Prostate gland (tissue), 2 donors: ENCODE results near the gene C1QC.

Experiments
- POLR2A ChIP-seq: fragments of 450-650 bp; IDR thresholded peaks from one replicate; pipeline ENCODE4 v1.6.1; 2016; ENCODE audit warnings: antibody characterized with exemption, mild to moderate bottlenecking
- POLR2AphosphoS5 ChIP-seq: sonication (generic); formaldehyde crosslinking; IDR thresholded peaks from one replicate; pipeline ENCODE4 v1.6.1; 2017; ENCODE audit warnings: antibody characterized with exemption
- TF ChIP-seq, protein P1 (sequence below), 4 experiments: fragments of 200-600 bp in 2 of 4; fragments of 450-650 bp in 2 of 4; sonication (generic) in 2 of 4; IDR thresholded peaks; 1 replicate in 3 of 4; 2 replicates in 1 of 4; pipeline ENCODE4 v1.5.1; 2016 to 2019; ENCODE audit warnings: antibody characterized with exemption in 4 of 4, mild to moderate bottlenecking in 2 of 4, moderate library complexity in 2 of 4

DNA sequence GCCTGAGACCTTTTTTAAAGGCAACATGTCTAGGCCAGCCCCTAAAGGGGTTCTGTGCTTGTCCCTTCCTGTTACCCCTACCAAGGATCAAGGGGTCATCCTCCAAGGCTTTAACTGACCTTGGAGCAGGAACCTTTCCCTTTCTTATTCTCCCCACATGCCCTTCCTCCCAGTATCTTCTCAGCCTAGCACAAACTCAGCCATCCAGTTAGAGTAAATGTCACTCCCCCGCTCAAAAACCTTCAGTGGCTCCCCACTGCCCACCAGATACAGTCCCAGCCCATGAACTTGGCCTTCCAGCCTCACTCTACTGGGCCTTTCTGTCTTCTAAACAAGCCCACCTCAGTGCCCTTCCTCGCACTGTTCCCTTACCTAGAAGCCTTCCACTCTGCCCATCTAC, 18.4 kb downstream of the C1QC start:
- TF ChIP-seq, protein P1, sequence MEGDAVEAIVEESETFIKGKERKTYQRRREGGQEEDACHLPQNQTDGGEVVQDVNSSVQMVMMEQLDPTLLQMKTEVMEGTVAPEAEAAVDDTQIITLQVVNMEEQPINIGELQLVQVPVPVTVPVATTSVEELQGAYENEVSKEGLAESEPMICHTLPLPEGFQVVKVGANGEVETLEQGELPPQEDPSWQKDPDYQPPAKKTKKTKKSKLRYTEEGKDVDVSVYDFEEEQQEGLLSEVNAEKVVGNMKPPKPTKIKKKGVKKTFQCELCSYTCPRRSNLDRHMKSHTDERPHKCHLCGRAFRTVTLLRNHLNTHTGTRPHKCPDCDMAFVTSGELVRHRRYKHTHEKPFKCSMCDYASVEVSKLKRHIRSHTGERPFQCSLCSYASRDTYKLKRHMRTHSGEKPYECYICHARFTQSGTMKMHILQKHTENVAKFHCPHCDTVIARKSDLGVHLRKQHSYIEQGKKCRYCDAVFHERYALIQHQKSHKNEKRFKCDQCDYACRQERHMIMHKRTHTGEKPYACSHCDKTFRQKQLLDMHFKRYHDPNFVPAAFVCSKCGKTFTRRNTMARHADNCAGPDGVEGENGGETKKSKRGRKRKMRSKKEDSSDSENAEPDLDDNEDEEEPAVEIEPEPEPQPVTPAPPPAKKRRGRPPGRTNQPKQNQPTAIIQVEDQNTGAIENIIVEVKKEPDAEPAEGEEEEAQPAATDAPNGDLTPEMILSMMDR (IDR thresholded peaks at IDR 0.05): no peak
- TF ChIP-seq POLR2AphosphoS5 (no peak), POLR2A (no peak)
